Small intestine (tissue), 7 donors: ENCODE data around the gene PTS. TPM values are rescaled to one million over a fixed set of nuclear protein-coding genes. Genes with fewer than 3 reads are reported as not detected.

Experiments
- DNase-seq, 2 donors: peaks; one replicate each; pipeline versions ENCODE4 v3.0.0 to v3.0.0-alpha.2; 2013
- FAIRE-seq: peaks from 2 replicates; lab custom pipeline; 2012; peaks lifted over from hg19 to GRCh38; lab: Jason Lieb, UNC
- H3K27ac ChIP-seq, 3 donors: one replicate each; pipeline ENCODE4 v1.5.1; 2013; ENCODE audit warnings: low read length in 2 of 3, mild to moderate bottlenecking in 2 of 3, control low read depth in 1 of 3, inconsistent platforms in 1 of 3, low read depth in 1 of 3, moderate library complexity in 1 of 3
- H3K27me3 ChIP-seq, 3 donors: one replicate each; pipeline ENCODE4 v1.6.1; 2013; ENCODE audit warnings: low read length in 3 of 3, inconsistent platforms in 1 of 3; ENCODE audit not compliant: control insufficient read depth in 3 of 3, insufficient read depth in 3 of 3
- H3K36me3 ChIP-seq, 3 donors: one replicate each; pipeline ENCODE4 v1.6.1; 2013; ENCODE audit warnings: low read length in 3 of 3, inconsistent platforms in 1 of 3, low read depth in 1 of 3, mild to moderate bottlenecking in 1 of 3, moderate library complexity in 1 of 3; ENCODE audit not compliant: control insufficient read depth in 3 of 3, insufficient read depth in 2 of 3
- H3K4me1 ChIP-seq, 3 donors: one replicate each; pipeline ENCODE4 v1.6.1; 2013; ENCODE audit warnings: low read length in 2 of 3, inconsistent platforms in 1 of 3, low read depth in 1 of 3, mild to moderate bottlenecking in 1 of 3, moderate library complexity in 1 of 3; ENCODE audit not compliant: control insufficient read depth in 3 of 3, insufficient read depth in 2 of 3
- H3K4me3 ChIP-seq, 3 donors: one replicate each; pipeline ENCODE4 v1.5.1; 2013; ENCODE audit warnings: low read length in 3 of 3, control low read depth in 1 of 3, inconsistent platforms in 1 of 3, low read depth in 1 of 3, mild to moderate bottlenecking in 1 of 3, moderate library complexity in 1 of 3
- H3K9me3 ChIP-seq, 2 donors: one replicate each; pipeline ENCODE4 v1.6.1; 2013; ENCODE audit warnings: low read depth in 1 of 2, low read length in 1 of 2; ENCODE audit not compliant: control insufficient read depth in 2 of 2, insufficient read depth in 1 of 2
- WGBS, 3 donors: extraction: QIAGEN DNeasy Blood & Tissue Kit; methylation state at CpG; one replicate each; pipeline ENCODE4 v1.1.7; 2013; 5-methylcytosine and 5-hydroxymethylcytosine counted together
- polyA plus RNA-seq, 4 donors: library from polyadenylated mRNA; stranded (reverse) in 3 of 4; unstranded in 1 of 4; fragments of 200-250 nt in 3 of 4; fragments of 120-200 nt in 1 of 4; gene quantifications; one replicate each; pipeline versions ENCODE4 v1.2.1 to v1.2.3, GENCODE V29; 2013
- donor health status: healthy with polysubstance abuse.
- donor health status: control.
- donor health status: control.
- donor health status: Bipolar disorder and iron deficiency.
- donor health status: healthy.

PTS gene
- polyA plus RNA-seq, 4 donors: 25.5 to 57.3 (median 38.9) TPM

GRCh38 chr11:112223121-112223520, 3.1 kb upstream of the PTS start:
- no peak for FAIRE-seq
- WGBS, 3 donors: 23 to 51% (median 41%) methylated on average over 1 of the region's 1 CpG

GRCh38 chr11:112223754-112224532, 2.3 kb upstream of the PTS start:
- no peaks in the 10 kb centered on the region for H3K27me3 ChIP-seq
- 86 to 89% (median 87%) methylated on average over 5 of the region's 5 CpGs for WGBS, 3 donors
- peaks cover 4 to 9% (median 6%) of the 10 kb centered on the region in 3 donors for H3K4me1 ChIP-seq
- H3K36me3 ChIP-seq: peaks cover 0 to 1% (median 0%) of the 10 kb centered on the region in 3 donors
- H3K9me3 ChIP-seq: no peaks in the 10 kb centered on the region
- H3K27ac ChIP-seq: no peak overlapping the region
- no peak overlapping the region for H3K4me3 ChIP-seq
- DNase-seq (no peak), FAIRE-seq (no peak)

More at GRCh38 chr11:112223121-112223520, 3.1 kb upstream of the PTS start:
- Histone ChIP-seq H3K27ac (no peak overlapping the region), H3K27me3 (no peaks in the 10 kb centered on the region), H3K36me3 (no peaks in the 10 kb centered on the region), H3K9me3 (no peaks in the 10 kb centered on the region), H3K4me1 (peaks cover 4 to 9% (median 6%) of the 10 kb centered on the region in 3 donors), H3K4me3 (no peak overlapping the region)
- DNase-seq: no peak

- DNase-seq: peak in 1 of 2 donors; percentile 92
- peaks cover 0 to 10% (median 3%) of the 10 kb centered on the region in 3 donors for H3K36me3 ChIP-seq
- peak overlapping the region; percentile 93 to 100 (median 95) for H3K27ac ChIP-seq
- WGBS, 3 donors: 15 to 34% (median 17%) methylated on average over 7 to 8 of the region's 8 CpGs
- H3K27me3 ChIP-seq: no peaks in the 10 kb centered on the region
- H3K9me3 ChIP-seq: no peaks in the 10 kb centered on the region
- no peak for FAIRE-seq
- peaks cover 4 to 9% (median 6%) of the 10 kb centered on the region in 3 donors for H3K4me1 ChIP-seq
- H3K4me3 ChIP-seq: peak overlapping the region; percentile 69 to 88 (median 79)
Measured at GRCh38 chr11:112225753-112226061, 521 bp upstream of the PTS start.

GRCh38 chr11:112226831-112227401, 688 bp downstream of the PTS start:
- WGBS, 3 donors: 10 to 16% (median 11%) methylated on average over 16 of the region's 16 CpGs
- Histone ChIP-seq H3K27me3 (no peaks in the 10 kb centered on the region), H3K36me3 (peaks cover 0 to 13% (median 3%) of the 10 kb centered on the region in 3 donors), H3K4me1 (peaks cover 4 to 9% (median 6%) of the 10 kb centered on the region in 3 donors), H3K9me3 (no peaks in the 10 kb centered on the region), H3K27ac (peak overlapping the region; percentile 93 to 100 (median 95)), H3K4me3 (peak overlapping the region; percentile 69 to 88 (median 79))
- DNase-seq: no peak
- FAIRE-seq: no peak

- H3K4me1 ChIP-seq: peaks cover 4 to 9% (median 6%) of the 10 kb centered on the region in 3 donors
- DNase-seq: no peak
- FAIRE-seq: no peak
- H3K36me3 ChIP-seq: peaks cover 0 to 13% (median 3%) of the 10 kb centered on the region in 3 donors
- peak overlapping the region in 2 of 3 donors; percentile 79 to 88 for H3K4me3 ChIP-seq
- no peaks in the 10 kb centered on the region for H3K9me3 ChIP-seq
- no peaks in the 10 kb centered on the region for H3K27me3 ChIP-seq
- 69 to 95% (median 93%) methylated on average over 4 of the region's 4 CpGs for WGBS, 3 donors
- peak overlapping the region in 1 of 3 donors; percentile 11 for H3K27ac ChIP-seq
Measured at GRCh38 chr11:112227471-112227870, 1.2 kb downstream of the PTS start.

GRCh38 chr11:112228706-112229105, 2.5 kb downstream of the PTS start:
- DNase-seq: no peak
- Histone ChIP-seq H3K27me3 (no peaks in the 10 kb centered on the region), H3K36me3 (peaks cover 0 to 13% (median 3%) of the 10 kb centered on the region in 3 donors), H3K9me3 (no peaks in the 10 kb centered on the region), H3K27ac (no peak overlapping the region), H3K4me1 (peaks cover 4 to 9% (median 6%) of the 10 kb centered on the region in 3 donors), H3K4me3 (no peak overlapping the region)
- WGBS, 3 donors: 95 to 99% (median 95%) methylated on average over 2 of the region's 2 CpGs
- FAIRE-seq: no peak

GRCh38 chr11:112229159-112229558, 2.9 kb downstream of the PTS start:
- Histone ChIP-seq H3K36me3 (peaks cover 0 to 13% (median 3%) of the 10 kb centered on the region in 3 donors), H3K4me3 (no peak overlapping the region), H3K27ac (no peak overlapping the region), H3K4me1 (peaks cover 4 to 9% (median 6%) of the 10 kb centered on the region in 3 donors), H3K27me3 (no peaks in the 10 kb centered on the region), H3K9me3 (no peaks in the 10 kb centered on the region)
- DNase-seq: no peak
- FAIRE-seq: no peak
- WGBS, 3 donors: 84 to 98% (median 95%) methylated on average over 7 of the region's 7 CpGs

GRCh38 chr11:112229746-112230433, 3.7 kb downstream of the PTS start:
- peaks cover 4 to 9% (median 6%) of the 10 kb centered on the region in 3 donors for H3K4me1 ChIP-seq
- DNase-seq: no peak
- H3K27ac ChIP-seq: peak overlapping the region in 1 of 3 donors; percentile 64
- WGBS, 3 donors: 49 to 88% (median 83%) methylated on average over 3 of the region's 3 CpGs
- no peak for FAIRE-seq
- no peak overlapping the region for H3K4me3 ChIP-seq
- no peaks in the 10 kb centered on the region for H3K27me3 ChIP-seq
- peaks cover 0 to 13% (median 3%) of the 10 kb centered on the region in 3 donors for H3K36me3 ChIP-seq
- H3K9me3 ChIP-seq: no peaks in the 10 kb centered on the region
